Measurements from ENCODE around the gene CHRM4.

CHRM4 gene

GRCh38 chr11:46391186-46391577, 394 bp downstream of the CHRM4 start:
- H3K27me3 ChIP-seq (replicated peaks; ENCODE audit: control insufficient read depth, insufficient read depth, low read length) = peaks cover 2% of the 10 kb centered on the region; the same call in 1 of the 2 replicates
- H3K36me3 ChIP-seq (ENCODE audit: control insufficient read depth, insufficient read depth, low read length) = peaks cover 3% of the 10 kb centered on the region; the same call in 1 of the 2 replicates
- H3K4me3 ChIP-seq (replicated peaks; ENCODE audit: low read depth, low read length) = peak overlapping the region; percentile 27
- no peak for DNase-seq (ENCODE audit: extremely low read depth, insufficient read length)
- TF ChIP-seq CTCF (IDR thresholded peaks at IDR 0.05; ENCODE audit: insufficient read depth, low read length, poor library complexity, severe bottlenecking) = no peak

- Histone ChIP-seq H3K27me3 (replicated peaks; ENCODE audit: control insufficient read depth, insufficient read depth, low read length) (peaks cover 2% of the 10 kb centered on the region; the same call in 1 of the 2 replicates), H3K4me3 (replicated peaks; ENCODE audit: low read depth, low read length) (no peak overlapping the region), H3K36me3 (ENCODE audit: control insufficient read depth, insufficient read depth, low read length) (no peaks in the 10 kb centered on the region)
- TF ChIP-seq CTCF (IDR thresholded peaks at IDR 0.05; ENCODE audit: insufficient read depth, low read length, poor library complexity, severe bottlenecking) = no peak
- DNase-seq (ENCODE audit: extremely low read depth, insufficient read length) = no peak
Observed at GRCh38 chr11:46390331-46391171, 1.0 kb downstream of the CHRM4 start.

GRCh38 chr11:46389450-46390330, 1.9 kb downstream of the CHRM4 start:
- Histone ChIP-seq H3K4me3 (replicated peaks; ENCODE audit: low read depth, low read length) (peak overlapping the region; percentile 63), H3K27me3 (replicated peaks; ENCODE audit: control insufficient read depth, insufficient read depth, low read length) (peaks cover 2% of the 10 kb centered on the region; the same call in 1 of the 2 replicates), H3K36me3 (ENCODE audit: control insufficient read depth, insufficient read depth, low read length) (no peaks in the 10 kb centered on the region)
- DNase-seq (ENCODE audit: extremely low read depth, insufficient read length) = peak; percentile 75
- peak; percentile 93 for TF ChIP-seq CTCF (IDR thresholded peaks at IDR 0.05; ENCODE audit: insufficient read depth, low read length, poor library complexity, severe bottlenecking)

DNA sequence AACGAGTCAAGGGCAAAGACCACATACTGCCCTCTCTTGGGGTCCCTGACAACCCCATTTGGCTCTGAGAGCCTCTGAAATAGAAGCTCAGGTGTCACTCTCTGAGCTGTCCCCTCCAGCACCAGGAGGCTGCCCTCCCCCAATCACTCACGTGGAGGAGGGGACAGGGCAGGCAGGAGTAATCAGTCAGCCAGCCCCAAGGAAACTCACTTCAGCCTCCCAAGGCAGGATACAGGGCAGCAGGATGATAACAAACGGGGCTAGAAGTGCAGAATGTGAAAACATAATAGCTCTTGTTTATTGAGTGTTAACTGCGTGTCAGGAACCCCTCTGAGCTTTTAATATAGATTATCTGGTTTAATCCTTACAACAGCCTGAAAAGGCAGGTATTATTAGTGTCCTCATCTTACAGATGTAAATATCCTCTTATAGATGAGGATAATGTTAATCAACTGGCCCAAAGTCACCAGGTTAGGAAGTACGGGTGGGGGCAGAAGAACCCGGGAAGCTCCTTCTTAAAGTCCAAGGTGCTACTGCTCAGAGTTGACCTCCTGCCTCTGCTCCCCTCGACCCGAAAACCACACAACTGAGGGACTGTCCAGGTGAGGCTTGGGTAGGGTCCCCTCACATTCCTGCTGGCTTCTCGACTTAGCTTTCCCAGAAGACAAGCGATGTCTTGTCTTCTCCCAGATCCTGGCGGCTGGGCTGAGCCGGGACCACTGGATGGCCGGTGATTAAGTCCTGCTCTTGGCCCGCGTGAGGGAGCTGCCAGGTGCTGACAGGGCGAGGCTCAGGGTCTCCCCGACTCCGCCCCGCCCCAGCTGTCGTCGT, 2.7 kb downstream of the CHRM4 start:
- no peak for TF ChIP-seq CTCF (IDR thresholded peaks at IDR 0.05; ENCODE audit: insufficient read depth, low read length, poor library complexity, severe bottlenecking)
- peaks cover 2% of the 10 kb centered on the region; the same call in 1 of the 2 replicates for H3K27me3 ChIP-seq (replicated peaks; ENCODE audit: control insufficient read depth, insufficient read depth, low read length)
- no peaks in the 10 kb centered on the region for H3K36me3 ChIP-seq (ENCODE audit: control insufficient read depth, insufficient read depth, low read length)
- no peak overlapping the region for H3K4me3 ChIP-seq (replicated peaks; ENCODE audit: low read depth, low read length)
- DNase-seq (ENCODE audit: extremely low read depth, insufficient read length) = no peak

- Histone ChIP-seq H3K4me3 (replicated peaks; ENCODE audit: low read depth, low read length) (no peak overlapping the region), H3K27me3 (replicated peaks; ENCODE audit: control insufficient read depth, insufficient read depth, low read length) (peaks cover 2% of the 10 kb centered on the region; the same call in 1 of the 2 replicates), H3K36me3 (ENCODE audit: control insufficient read depth, insufficient read depth, low read length) (no peaks in the 10 kb centered on the region)
- no peak for DNase-seq (ENCODE audit: extremely low read depth, insufficient read length)
- TF ChIP-seq CTCF (IDR thresholded peaks at IDR 0.05; ENCODE audit: insufficient read depth, low read length, poor library complexity, severe bottlenecking) = no peak
Observed at GRCh38 chr11:46387919-46388618, 3.5 kb downstream of the CHRM4 start.
